AG09309 (cell line): ENCODE measurements around the gene REXO1.

Experiments
- DNase-seq: peaks from one replicate; pipeline ENCODE4 v3.0.0-alpha.2; 2010; ENCODE audit warnings: low read depth
- H3K4me3 ChIP-seq: 2 replicates; pipeline ENCODE4 v1.5.1; 2011; ENCODE audit warnings: mild to moderate bottlenecking, low read depth, low read length, moderate library complexity; ENCODE audit not compliant: control insufficient read depth
- CTCF ChIP-seq: IDR thresholded peaks from 2 replicates; pipeline ENCODE4 v1.5.1; 2011; ENCODE audit warnings: mild to moderate bottlenecking, low read depth, low read length, inconsistent platforms; ENCODE audit not compliant: insufficient read depth, control insufficient read depth; ENCODE audit errors: missing control alignments

Gene REXO1

GRCh38 chr19:1817553-1818179 lies 30.6 kb downstream of the REXO1 start:
- DNase-seq = no peak
- no peak overlapping the region for H3K4me3 ChIP-seq
- no peak for TF ChIP-seq CTCF

- TF ChIP-seq CTCF = no peak
- DNase-seq = no peak
- no peak overlapping the region for H3K4me3 ChIP-seq
Measured at GRCh38 chr19:1816530-1817298, 31.6 kb downstream of the REXO1 start.

GRCh38 chr19:1815605-1816529 lies 32.4 kb downstream of the REXO1 start:
- no peak for TF ChIP-seq CTCF
- H3K4me3 ChIP-seq = no peak overlapping the region
- DNase-seq = no peak

GRCh38 chr19:1814833-1815604 lies 33.3 kb downstream of the REXO1 start:
- H3K4me3 ChIP-seq = no peak overlapping the region
- no peak for TF ChIP-seq CTCF
- no peak for DNase-seq

GRCh38 chr19:1814391-1814790 lies 33.9 kb downstream of the REXO1 start:
- DNase-seq = no peak
- no peak for TF ChIP-seq CTCF
- H3K4me3 ChIP-seq = no peak overlapping the region
